LHCN-M2 (cell line): Measurements from ENCODE around the gene IFNA10. TPM values are rescaled to one million over a fixed set of nuclear protein-coding genes. Genes with fewer than 3 reads are reported as not detected.
"Not testable (repeated sequence)": the region's sequence is repeated elsewhere in the genome, so short reads cannot be mapped to it uniquely, and the experiment has no call there.

Source experiments
- DNase-seq: peaks from one replicate; pipeline ENCODE4 v3.0.0-alpha.2; 2012; ENCODE audit warnings: low read depth
- total RNA-seq: library from RNA; depleted of rRNA; stranded (reverse); fragments of >200 nt; gene quantifications from 2 replicates; pipeline ENCODE4 v1.2.3, GENCODE V29; 2014; rRNA removed

The IFNA10 gene
- total RNA-seq, 1 experiment from 2014 or later: not detected

GRCh38 chr9:21194867-21195776 is 11.8 kb downstream of the IFNA10 start:
- DNase-seq: peak; percentile 32

- not testable (repeated sequence) for DNase-seq
Measured at GRCh38 chr9:21187487-21187886, 19.5 kb downstream of the IFNA10 start, which contains the start of gene IFNA4. Gene IFNA4, minus strand, starts transcription at chr9:21187587. Its CDS starts 56 bp downstream, at chr9:21187531.

- peak; percentile 13 for DNase-seq
Measured at GRCh38 chr9:21182810-21183736, 23.9 kb downstream of the IFNA10 start.

GRCh38 chr9:21174671-21175070 is 32.3 kb downstream of the IFNA10 start:
- DNase-seq: peak; percentile 1

- DNase-seq: no peak
Measured at GRCh38 chr9:21172156-21172555, 34.8 kb downstream of the IFNA10 start.

GRCh38 chr9:21171351-21171750 is 35.6 kb downstream of the IFNA10 start:
- no peak for DNase-seq

GRCh38 chr9:21166560-21166959 is 40.4 kb downstream of the IFNA10 start, which contains the start of gene IFNA21:
Gene IFNA21, minus strand, starts transcription at chr9:21166660. Its CDS starts 48 bp downstream, at chr9:21166612.
- DNase-seq: not testable (repeated sequence)

GRCh38 chr9:21165516-21165915 is 41.4 kb downstream of the IFNA10 start:
- DNase-seq: no peak

- DNase-seq: peak; percentile 59
Measured at GRCh38 chr9:21160178-21160577, 46.8 kb downstream of the IFNA10 start.

Other genes starting within 250 kb of the IFNA10 start
- 0.34 and 0.38 TPM in 2 replicates for gene HACD4, start 175.5 kb downstream of the IFNA10 start, total RNA-seq
- not detected in 2 replicates for gene IFNB1, start 129.2 kb downstream of the IFNA10 start, total RNA-seq
- gene IFNW1, start 65.3 kb downstream of the IFNA10 start, total RNA-seq: not detected in 2 replicates
- not detected in 2 replicates for gene IFNA21, start 40.5 kb downstream of the IFNA10 start, total RNA-seq
- gene IFNA4, start 19.6 kb downstream of the IFNA10 start, total RNA-seq: not detected in 2 replicates
- not detected in 2 replicates for gene IFNA7, start 4.9 kb downstream of the IFNA10 start, total RNA-seq
- gene IFNA16, start 10.2 kb upstream of the IFNA10 start, total RNA-seq: not detected in 2 replicates
- gene IFNA17, start 21.1 kb upstream of the IFNA10 start, total RNA-seq: not detected in 2 replicates
- gene IFNA14, start 32.9 kb upstream of the IFNA10 start, total RNA-seq: not detected in 2 replicates
- not detected in 2 replicates for gene IFNA5, start 98.2 kb upstream of the IFNA10 start, total RNA-seq
- 35.5 and 39.4 TPM in 2 replicates for gene KLHL9, start 128.3 kb upstream of the IFNA10 start, total RNA-seq
- not detected in 2 replicates for gene IFNA6, start 143.7 kb upstream of the IFNA10 start, total RNA-seq
- gene IFNA13, start 160.9 kb upstream of the IFNA10 start, total RNA-seq: not detected in 2 replicates
- not detected in 2 replicates for gene IFNA2, start 178.3 kb upstream of the IFNA10 start, total RNA-seq
- not detected in 2 replicates for gene IFNA8, start 202.0 kb upstream of the IFNA10 start, total RNA-seq
- gene IFNA1, start 233.3 kb upstream of the IFNA10 start, total RNA-seq: not detected in 2 replicates